Measurements from ENCODE around the gene CCL18.

GRCh38 chr17:36120221-36120620 lies 56.1 kb downstream of the CCL18 start:
- TF ChIP-seq POLR2A (IDR thresholded peaks at IDR 0.05): no peak
- TF ChIP-seq, protein P1, sequence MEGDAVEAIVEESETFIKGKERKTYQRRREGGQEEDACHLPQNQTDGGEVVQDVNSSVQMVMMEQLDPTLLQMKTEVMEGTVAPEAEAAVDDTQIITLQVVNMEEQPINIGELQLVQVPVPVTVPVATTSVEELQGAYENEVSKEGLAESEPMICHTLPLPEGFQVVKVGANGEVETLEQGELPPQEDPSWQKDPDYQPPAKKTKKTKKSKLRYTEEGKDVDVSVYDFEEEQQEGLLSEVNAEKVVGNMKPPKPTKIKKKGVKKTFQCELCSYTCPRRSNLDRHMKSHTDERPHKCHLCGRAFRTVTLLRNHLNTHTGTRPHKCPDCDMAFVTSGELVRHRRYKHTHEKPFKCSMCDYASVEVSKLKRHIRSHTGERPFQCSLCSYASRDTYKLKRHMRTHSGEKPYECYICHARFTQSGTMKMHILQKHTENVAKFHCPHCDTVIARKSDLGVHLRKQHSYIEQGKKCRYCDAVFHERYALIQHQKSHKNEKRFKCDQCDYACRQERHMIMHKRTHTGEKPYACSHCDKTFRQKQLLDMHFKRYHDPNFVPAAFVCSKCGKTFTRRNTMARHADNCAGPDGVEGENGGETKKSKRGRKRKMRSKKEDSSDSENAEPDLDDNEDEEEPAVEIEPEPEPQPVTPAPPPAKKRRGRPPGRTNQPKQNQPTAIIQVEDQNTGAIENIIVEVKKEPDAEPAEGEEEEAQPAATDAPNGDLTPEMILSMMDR (IDR thresholded peaks at IDR 0.05): no peak
